ENCODE results near the gene AP3S2. TPM values are rescaled to one million over a fixed set of nuclear protein-coding genes. Genes with fewer than 3 reads are reported as not detected.

AP3S2 gene
- total and polyA plus RNA-seq, 2 of the 8 experiments (the other 6 are each of a cell fraction or from before 2014, with no cell fraction given) = 19.2 to 45.4 TPM

GRCh38 chr15:89877083-89877425 is 16.7 kb downstream of the AP3S2 start:
- Histone ChIP-seq H3K18ac (ENCODE audit: extremely low read depth, low read length) (no peak overlapping the region), H3K56ac (replicated peaks; ENCODE audit: insufficient read length, low read depth, low read length) (no peak overlapping the region), H3K9me3 (ENCODE audit: insufficient read depth in 2 of 2, low read depth in 1 of 2, low read length in 1 of 2) (no peaks in the 10 kb centered on the region), H2BK20ac (ENCODE audit: low read length) (no peak overlapping the region), H3K4ac (replicated peaks; ENCODE audit: insufficient read length, low read depth, low read length) (no peak overlapping the region), H2BK5ac (ENCODE audit: low read depth, low read length) (no peak overlapping the region), H3K14ac (ENCODE audit: insufficient read length) (no peak overlapping the region), H4K5ac (ENCODE audit: insufficient read length, low read depth, low read length) (no peak overlapping the region), H3K4me3 (ENCODE audit: extremely low read depth in 1 of 4, insufficient read depth in 2 of 4, low read depth in 3 of 4, low read length in 4 of 4) (no peak overlapping the region), H2BK15ac (ENCODE audit: low read length) (no peak overlapping the region), H4K20me1 (replicated peaks in 1 of 2; ENCODE audit: control insufficient read depth in 1 of 2, insufficient read depth in 2 of 2, low read length in 2 of 2) (no peaks in the 10 kb centered on the region), H3K79me1 (ENCODE audit: low read depth, low read length) (no peaks in the 10 kb centered on the region), H3K23me2 (ENCODE audit: low read depth, low read length) (no peaks in the 10 kb centered on the region), H3K79me2 (ENCODE audit: control insufficient read depth in 1 of 2, insufficient read depth in 2 of 2, low read length in 2 of 2) (no peaks in the 10 kb centered on the region), H2AFZ (ENCODE audit: low read length) (no peak overlapping the region), H3K36me3 (ENCODE audit: control insufficient read depth in 2 of 4, insufficient read depth in 4 of 4, low read length in 3 of 4) (peaks cover 0 to 4% (median 2%) of the 10 kb centered on the region in 4 experiments; a peak in 3 of 8 replicates), H3K4me2 (ENCODE audit: insufficient read depth in 1 of 2, low read depth in 2 of 2, low read length in 2 of 2) (no peak overlapping the region), H3K9ac (replicated peaks in 1 of 4; ENCODE audit: extremely low read depth in 1 of 4, low read depth in 3 of 4, low read length in 3 of 4) (no peak overlapping the region), H3K23ac (ENCODE audit: insufficient read length) (no peak overlapping the region), H3K4me1 (replicated peaks in 1 of 4; ENCODE audit: control insufficient read depth in 3 of 4, insufficient read depth in 4 of 4, low read length in 3 of 4) (no peaks in the 10 kb centered on the region), H4K8ac (ENCODE audit: extremely low read depth, insufficient read depth, low read length) (no peak overlapping the region), H3K27me3 (replicated peaks in 1 of 4; ENCODE audit: control insufficient read depth in 3 of 4, extremely low read depth in 1 of 4, insufficient read depth in 3 of 4, low read length in 3 of 4) (no peaks in the 10 kb centered on the region), H2BK12ac (ENCODE audit: low read depth, low read length) (no peak overlapping the region), H2AK5ac (ENCODE audit: low read depth, low read length) (no peak overlapping the region), H2BK120ac (replicated peaks; ENCODE audit: low read depth, low read length) (no peak overlapping the region), H4K91ac (replicated peaks; ENCODE audit: insufficient read length, low read length) (no peak overlapping the region), H3K27ac (ENCODE audit: low read depth, low read length) (no peak overlapping the region)
- DNase-seq (ENCODE audit: low read depth in 1 of 2, low spot score in 2 of 2) = no peak
- ChIA-PET POLR2A (ENCODE audit: partially characterized antibody) (interaction anchor here (1.1 kb wide), 1 partner anchor 11 kb away, joined by 3 read pairs; no protein-coding TSS in a partner anchor), CTCF (ENCODE audit: partially characterized antibody) (interaction anchor here (0.6 to 7.4 kb wide), 13 partner anchors 12 to 605 kb away, joined by 3 to 153 read pairs (median 4); no protein-coding TSS in a partner anchor)
- WGBS, 2 experiments (ENCODE audit: extremely low coverage in 1 of 2, insufficient coverage in 1 of 2, insufficient read length in 1 of 2, insufficient replicate concordance in 2 of 2, low coverage in 1 of 2, low lambda C conversion rate in 2 of 2, missing lambda C conversion rate in 1 of 2) = 80% methylated on average over 2 of the region's 2 CpGs; no CpG with 5 or more reads in 1 of the 2 experiments
- TF ChIP-seq ASH2L (IDR thresholded peaks at IDR 0.05; ENCODE audit: low read length) (no peak), EP300 (IDR thresholded peaks at IDR 0.05; ENCODE audit: borderline replicate concordance in 1 of 2, low read depth in 2 of 2, low read length in 2 of 2) (no peak), MAX (IDR thresholded peaks at IDR 0.05) (no peak), CBX5 (IDR thresholded peaks at IDR 0.05; ENCODE audit: low read depth, low read length) (no peak), KDM5A (IDR thresholded peaks at IDR 0.05; ENCODE audit: low read length) (no peak), FOSL1 (IDR thresholded peaks at IDR 0.05; ENCODE audit: insufficient read depth, low read depth, low read length) (no peak), RBBP5 (IDR thresholded peaks at IDR 0.05; ENCODE audit: borderline replicate concordance, low read depth, low read length) (no peak)
- FAIRE-seq = no peak
